NCI-H2107 treated with DMSO at 0.1 percent for 48 hours (cell line): ENCODE data around the gene PTPN20.
A peak's percentile ranks its signal among the peaks of the same experiment; 100 is the strongest.
"Not testable (repeated sequence)": the region's sequence is repeated elsewhere in the genome, so short reads cannot be mapped to it uniquely, and the experiment has no call there.

Source experiments
- DNase-seq: peaks from one replicate; lab custom pipeline; 2025; ENCODE audit not compliant: unreplicated experiment; lab: John Stamatoyannopoulos, UW

The PTPN20 gene

DNA sequence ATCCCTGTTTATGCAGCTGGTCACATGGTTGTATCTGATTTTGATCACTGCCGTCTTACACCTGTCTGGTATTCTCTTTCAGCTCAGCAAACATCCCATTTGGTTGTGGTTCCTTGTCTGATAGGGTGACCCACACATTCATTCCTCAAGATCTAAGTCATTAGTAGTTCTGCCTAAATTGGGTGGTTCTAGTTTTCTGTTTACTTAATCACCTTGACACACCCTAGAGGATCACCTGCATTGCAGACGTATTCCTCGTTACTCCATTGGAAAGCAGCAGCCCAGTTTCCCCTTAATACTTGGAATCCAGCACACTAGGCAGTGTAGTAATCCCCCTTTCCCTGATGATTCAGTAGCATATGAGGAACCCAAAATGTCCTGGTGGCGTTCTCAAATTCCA is 41.3 kb downstream of the PTPN20 start:
- DNase-seq, result not testable (repeated sequence)

GRCh38 chr10:46960742-46961141 is 49.5 kb downstream of the PTPN20 start:
- DNase-seq, result not testable (repeated sequence)

DNA sequence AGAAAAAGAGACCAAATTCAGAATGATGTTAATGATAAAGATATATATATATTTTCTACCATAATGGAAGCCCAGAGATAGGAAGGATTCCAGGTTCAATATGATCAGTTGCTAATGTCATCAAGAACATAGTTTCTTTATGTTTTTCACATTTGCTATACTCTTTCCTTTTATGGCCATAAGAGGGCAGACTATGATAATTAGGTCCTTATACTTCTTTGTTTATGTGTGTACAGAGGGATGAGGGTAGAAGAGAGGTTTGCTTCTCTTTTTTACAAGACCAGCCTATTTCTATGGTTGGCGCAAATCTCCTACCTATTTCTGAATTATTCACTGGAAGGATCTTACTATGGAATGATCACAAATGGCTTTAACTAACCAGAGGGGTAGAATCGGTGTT is 52.1 kb downstream of the PTPN20 start:
- DNase-seq, result not testable (repeated sequence)

DNA sequence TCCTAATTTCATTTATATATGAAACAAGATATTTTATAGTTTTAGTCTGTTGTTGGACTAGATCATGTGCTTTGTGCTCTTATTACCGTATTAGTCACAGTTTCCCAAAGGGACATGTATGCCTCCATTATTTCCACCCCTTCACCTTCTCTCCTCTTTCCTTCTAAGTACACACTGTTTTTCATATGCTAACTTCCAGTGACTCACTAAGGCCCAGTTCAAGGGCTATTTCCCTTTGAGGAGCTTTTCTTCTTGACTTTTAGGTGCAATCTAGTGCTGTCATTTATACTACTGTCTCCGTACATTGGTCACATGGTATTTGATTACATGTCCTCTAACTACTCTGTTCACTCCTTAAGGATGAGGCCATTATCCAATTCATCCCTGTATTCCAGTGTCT is 55.8 kb downstream of the PTPN20 start:
- not testable (repeated sequence) for DNase-seq

DNA sequence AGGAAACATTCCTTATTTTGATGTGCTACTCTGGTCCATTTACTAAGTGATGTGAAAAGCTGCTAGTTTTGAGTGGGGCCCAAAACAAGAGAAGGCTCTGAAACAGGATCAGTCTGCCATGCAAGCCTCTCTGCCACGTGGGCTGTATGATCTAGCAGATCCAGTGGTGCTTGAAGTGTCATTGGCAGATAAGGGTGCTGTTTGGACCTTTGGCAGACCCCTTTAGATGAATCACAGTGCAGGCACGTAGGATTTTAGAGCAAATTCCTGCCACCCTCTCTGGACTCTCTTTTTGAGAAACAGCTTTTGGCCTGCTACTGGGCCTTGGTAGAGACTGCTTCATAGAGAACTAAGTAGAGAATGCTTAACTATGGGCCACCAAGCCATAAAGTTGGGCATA is 69.0 kb downstream of the PTPN20 start:
- DNase-seq, result not testable (repeated sequence)

DNA sequence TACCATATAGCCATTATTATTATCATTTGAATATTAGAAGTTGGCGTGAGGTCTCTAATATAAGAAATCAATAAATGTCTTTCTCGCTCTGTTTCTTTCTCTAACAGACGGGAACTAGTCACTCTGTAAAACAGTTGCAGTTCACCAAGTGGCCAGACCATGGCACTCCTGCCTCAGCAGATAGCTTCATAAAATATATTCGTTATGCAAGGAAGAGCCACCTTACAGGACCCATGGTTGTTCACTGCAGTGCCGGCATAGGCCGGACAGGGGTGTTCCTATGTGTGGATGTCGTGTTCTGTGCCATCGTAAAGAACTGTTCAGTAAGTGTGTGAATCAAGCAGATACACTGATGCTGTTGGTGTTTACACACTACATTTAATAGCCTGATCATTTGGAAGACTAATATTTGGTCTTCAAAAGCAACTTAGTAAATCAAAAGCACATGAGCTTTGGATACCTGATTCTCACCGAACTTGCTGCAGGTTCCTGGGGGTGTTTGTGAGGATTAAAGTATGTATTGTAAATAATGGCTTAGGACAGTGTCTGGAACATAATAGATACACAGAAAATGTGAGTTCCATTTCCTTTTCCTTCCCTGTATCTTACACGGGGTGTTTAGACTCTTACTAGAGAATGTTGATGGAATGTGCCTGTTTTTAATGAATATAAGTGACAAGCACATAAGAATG is 76.2 kb downstream of the PTPN20 start:
- DNase-seq, result not testable (repeated sequence)

DNA sequence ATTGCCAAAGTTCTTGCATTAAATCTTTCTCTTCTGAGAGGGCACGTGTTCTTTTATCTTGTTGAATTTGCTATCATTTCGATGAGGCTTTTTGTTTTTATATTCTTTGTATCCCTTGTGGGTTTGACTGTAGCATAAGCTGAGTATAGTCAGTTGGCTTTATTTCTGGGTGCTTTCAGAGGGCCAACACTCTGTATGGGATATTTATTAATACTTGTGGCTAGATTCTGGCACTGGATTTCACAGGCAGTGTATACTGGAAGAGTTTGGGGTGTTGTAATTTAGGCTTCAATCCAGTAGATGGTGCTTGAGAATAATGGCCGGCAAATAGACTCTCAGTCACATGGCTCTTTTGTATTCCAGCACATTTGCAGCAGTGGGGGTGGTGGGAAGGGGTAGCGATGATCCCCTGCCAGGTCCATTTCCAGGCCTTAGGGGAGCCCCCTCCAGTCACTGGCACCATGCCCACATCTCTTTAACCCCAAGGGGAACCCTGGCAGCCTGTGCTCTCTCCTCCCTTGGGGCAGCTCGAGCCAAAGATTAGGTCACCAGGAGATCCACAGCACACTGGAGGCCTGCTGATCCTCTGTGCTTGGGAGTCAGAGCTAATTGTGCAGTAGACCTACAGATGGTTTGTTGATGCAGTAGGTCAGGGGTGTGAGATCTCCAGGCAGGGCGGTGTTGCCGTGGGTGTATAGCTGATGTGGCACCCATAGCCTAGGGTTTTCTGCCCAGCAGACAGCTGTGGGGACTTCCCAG is 81.8 kb downstream of the PTPN20 start:
- peak; percentile 3 for DNase-seq

GRCh38 chr10:46995234-46995633 is 84.0 kb downstream of the PTPN20 start:
- DNase-seq, result no peak

DNA sequence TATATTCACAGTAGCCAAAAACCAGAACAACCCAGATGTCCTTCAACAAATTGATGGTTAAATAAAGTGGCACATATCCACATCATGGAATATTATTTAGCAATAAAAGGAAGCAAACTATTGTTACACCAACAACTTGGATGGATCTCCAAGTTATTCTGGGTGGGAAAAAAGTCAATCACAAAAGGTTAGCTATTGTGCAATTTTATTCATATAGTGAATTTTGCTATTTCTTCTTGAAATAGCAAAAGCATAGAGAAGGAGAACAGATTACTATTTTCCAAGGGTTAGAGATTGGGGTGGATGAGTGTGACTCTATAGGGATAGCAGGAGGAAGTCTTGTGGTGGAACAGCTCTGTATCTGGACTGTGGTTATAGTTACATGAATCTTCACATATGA is 87.0 kb downstream of the PTPN20 start:
- DNase-seq, result no peak

DNA sequence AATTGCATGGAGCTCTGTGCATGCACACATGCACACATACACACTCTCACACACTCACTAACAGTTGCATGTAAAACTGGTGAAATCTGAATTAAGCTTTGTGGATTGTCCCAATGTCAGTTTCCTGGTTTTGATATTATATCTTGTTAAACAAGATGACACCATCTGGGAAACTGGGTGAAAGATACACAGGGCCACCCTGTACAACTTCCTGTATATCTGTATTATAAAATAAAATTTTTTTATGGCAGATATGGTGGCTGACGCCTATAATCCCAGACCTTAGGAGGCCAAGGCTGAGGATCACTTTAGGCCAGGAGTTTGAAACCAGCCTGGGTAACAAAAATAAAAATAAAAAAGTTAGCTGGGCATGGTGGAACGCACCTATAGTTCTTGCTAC is 87.4 kb downstream of the PTPN20 start:
- no peak for DNase-seq

- no peak for DNase-seq
Observed at GRCh38 chr10:46999217-46999616, 88.0 kb downstream of the PTPN20 start.

DNA sequence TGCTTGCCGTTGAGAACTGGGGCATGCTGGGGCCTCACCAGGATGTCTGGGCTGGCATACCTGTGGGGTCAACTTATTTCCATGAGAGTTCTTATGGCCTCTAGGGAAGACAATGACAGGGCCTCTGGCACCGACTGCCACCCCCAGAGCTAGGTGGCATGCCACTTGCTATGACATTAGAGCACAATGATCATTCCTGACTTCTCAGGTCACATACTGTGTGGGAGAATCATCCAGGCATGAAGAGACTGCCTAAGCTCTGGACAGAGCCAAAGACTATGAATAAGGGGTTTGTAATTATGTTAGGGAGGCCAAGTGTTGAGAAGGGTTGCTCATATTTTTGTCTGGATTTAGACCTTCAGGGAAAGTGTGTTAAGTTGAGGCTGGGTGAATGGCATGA is 97.5 kb downstream of the PTPN20 start:
- DNase-seq, result no peak

- DNase-seq, result no peak
Observed at GRCh38 chr10:47009215-47009838, 98.1 kb downstream of the PTPN20 start.

GRCh38 chr10:47010036-47010435 is 98.8 kb downstream of the PTPN20 start:
- DNase-seq, result no peak

GRCh38 chr10:47012214-47012613 is 101.0 kb downstream of the PTPN20 start:
- DNase-seq, result no peak

GRCh38 chr10:47013507-47014154 is 102.4 kb downstream of the PTPN20 start:
- no peak for DNase-seq

DNA sequence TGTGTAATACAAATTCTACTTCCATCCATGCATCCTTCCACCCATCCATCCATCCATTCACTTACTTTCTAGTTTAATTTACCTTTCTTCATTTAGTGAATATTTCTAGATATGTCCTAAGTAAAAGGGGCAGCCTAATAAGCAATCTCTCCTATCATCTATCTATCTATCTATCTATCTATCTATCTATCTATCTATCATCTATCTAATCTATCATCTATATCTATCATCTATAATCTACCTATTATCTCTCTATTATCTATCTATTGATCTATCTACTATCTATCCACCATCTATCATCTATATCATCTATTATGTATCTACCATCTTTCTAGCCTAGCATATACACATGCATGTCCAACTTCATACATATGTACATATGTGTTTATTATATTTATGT is 104.2 kb downstream of the PTPN20 start:
- DNase-seq, result no peak

GRCh38 chr10:47016564-47016963 is 105.3 kb downstream of the PTPN20 start:
- DNase-seq, result no peak

GRCh38 chr10:47018026-47018735 is 107.0 kb downstream of the PTPN20 start:
- no peak for DNase-seq

- no peak for DNase-seq
Observed at GRCh38 chr10:47019155-47020145, 108.2 kb downstream of the PTPN20 start.
